Measurements from ENCODE around the gene CBX7.

The CBX7 gene

GRCh38 chr22:39152511-39153219 lies at the start of gene CBX7:
Gene CBX7, minus strand, starts transcription at chr22:39152680. Its CDS starts 236 bp downstream, at chr22:39152444.
- DNase-seq, result peak; percentile 91

GRCh38 chr22:39197578-39197977 lies 45.1 kb upstream of the CBX7 start:
- no peak for DNase-seq

GRCh38 chr22:39194098-39194497 lies 41.6 kb upstream of the CBX7 start:
- no peak for DNase-seq

- DNase-seq, result no peak
Measured at GRCh38 chr22:39188809-39189208, 36.3 kb upstream of the CBX7 start.

- no peak for DNase-seq
Measured at GRCh38 chr22:39185601-39186012, 33.1 kb upstream of the CBX7 start.

GRCh38 chr22:39184586-39185577 lies 32.4 kb upstream of the CBX7 start:
- DNase-seq, result no peak

- DNase-seq, result no peak
Measured at GRCh38 chr22:39183991-39184585, 31.6 kb upstream of the CBX7 start.

GRCh38 chr22:39182478-39183030 lies 30.1 kb upstream of the CBX7 start:
- DNase-seq, result no peak

- DNase-seq, result no peak
Measured at GRCh38 chr22:39181778-39182177, 29.3 kb upstream of the CBX7 start.

GRCh38 chr22:39181356-39181755 lies 28.9 kb upstream of the CBX7 start:
- DNase-seq, result no peak

- no peak for DNase-seq
Measured at GRCh38 chr22:39179841-39180335, 27.4 kb upstream of the CBX7 start.

- no peak for DNase-seq
Measured at GRCh38 chr22:39179401-39179827, 26.9 kb upstream of the CBX7 start.

GRCh38 chr22:39178206-39179111 lies 26.0 kb upstream of the CBX7 start:
- no peak for DNase-seq

GRCh38 chr22:39177791-39178190 lies 25.3 kb upstream of the CBX7 start:
- no peak for DNase-seq

- no peak for DNase-seq
Measured at GRCh38 chr22:39177456-39177775, 24.9 kb upstream of the CBX7 start.

GRCh38 chr22:39176714-39177455 lies 24.4 kb upstream of the CBX7 start:
- DNase-seq, result no peak

GRCh38 chr22:39176143-39176713 lies 23.7 kb upstream of the CBX7 start:
- DNase-seq, result no peak

GRCh38 chr22:39175353-39176142 lies 23.1 kb upstream of the CBX7 start:
- no peak for DNase-seq

- peak; percentile 59 for DNase-seq
Measured at GRCh38 chr22:39174498-39175352, 22.2 kb upstream of the CBX7 start.

All from stimulated activated CD4-positive, alpha-beta T cell treated with anti-CD3 and anti-CD28 coated beads, Interleukin-15, amount 100 ng/mL, for 24 hours (primary cell).